ENCODE measurements around the gene PRTN3.

PRTN3 gene

GRCh38 chr19:810077-810855 lies 30.5 kb upstream of the PRTN3 start:
- TF ChIP-seq POLR2A (IDR thresholded peaks at IDR 0.05; ENCODE audit: low read depth, low read length) (no peak), POLR2AphosphoS5 (IDR thresholded peaks at IDR 0.05; ENCODE audit: low read depth, low read length) (peak; percentile 44; the same call in 1 of the 2 replicates), POU2F2 (IDR thresholded peaks at IDR 0.05; ENCODE audit: low read depth, low read length) (no peak), SPI1 (IDR thresholded peaks at IDR 0.05; ENCODE audit: low read depth, low read length) (no peak)

DNA sequence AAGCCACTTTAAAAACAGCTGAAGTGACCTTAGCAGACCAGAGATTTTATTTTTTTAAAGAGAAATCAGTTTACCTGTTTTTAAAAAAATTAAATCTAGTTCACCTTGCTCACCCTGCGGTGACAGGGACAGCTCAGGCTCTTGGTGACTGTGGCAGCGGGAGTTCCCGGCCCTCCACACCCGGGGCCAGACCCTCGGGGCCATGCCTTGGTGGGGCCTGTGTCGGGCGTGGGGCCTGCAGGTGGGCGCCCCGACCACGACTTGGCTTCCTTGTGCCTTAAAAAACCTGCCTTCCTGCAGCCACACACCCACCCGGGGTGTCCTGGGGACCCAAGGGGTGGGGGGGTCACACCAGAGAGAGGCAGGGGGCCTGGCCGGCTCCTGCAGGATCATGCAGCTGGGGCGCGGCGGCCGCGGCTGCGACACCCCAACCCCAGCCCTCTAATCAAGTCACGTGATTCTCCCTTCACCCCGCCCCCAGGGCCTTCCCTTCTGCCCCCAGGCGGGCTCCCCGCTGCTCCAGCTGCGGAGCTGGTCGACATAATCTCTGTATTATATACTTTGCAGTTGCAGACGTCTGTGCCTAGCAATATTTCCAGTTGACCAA lies 29.8 kb upstream of the PRTN3 start:
- FAIRE-seq, result no peak
- TF ChIP-seq POLR2AphosphoS5 (IDR thresholded peaks at IDR 0.05; ENCODE audit: low read depth, low read length), result peak; percentile 45; the same call in 1 of the 2 replicates
- TF ChIP-seq PAX5 (IDR thresholded peaks at IDR 0.05; ENCODE audit: insufficient read depth, low read length, severe bottlenecking), result no peak
- TF ChIP-seq POLR2A (IDR thresholded peaks at IDR 0.05; ENCODE audit: low read depth, low read length), result 0 out of 2 replicates have a peak, but pooled peaks have one; percentile 10
- no peak for TF ChIP-seq POU2F2 (IDR thresholded peaks at IDR 0.05; ENCODE audit: low read depth, low read length)
- peak; percentile 25 for DNase-seq (ENCODE audit: insufficient read length, low spot score)

More at GRCh38 chr19:810077-810855, 30.5 kb upstream of the PRTN3 start:
- DNase-seq (ENCODE audit: insufficient read length, low spot score), result no peak
- FAIRE-seq, result no peak

DNA sequence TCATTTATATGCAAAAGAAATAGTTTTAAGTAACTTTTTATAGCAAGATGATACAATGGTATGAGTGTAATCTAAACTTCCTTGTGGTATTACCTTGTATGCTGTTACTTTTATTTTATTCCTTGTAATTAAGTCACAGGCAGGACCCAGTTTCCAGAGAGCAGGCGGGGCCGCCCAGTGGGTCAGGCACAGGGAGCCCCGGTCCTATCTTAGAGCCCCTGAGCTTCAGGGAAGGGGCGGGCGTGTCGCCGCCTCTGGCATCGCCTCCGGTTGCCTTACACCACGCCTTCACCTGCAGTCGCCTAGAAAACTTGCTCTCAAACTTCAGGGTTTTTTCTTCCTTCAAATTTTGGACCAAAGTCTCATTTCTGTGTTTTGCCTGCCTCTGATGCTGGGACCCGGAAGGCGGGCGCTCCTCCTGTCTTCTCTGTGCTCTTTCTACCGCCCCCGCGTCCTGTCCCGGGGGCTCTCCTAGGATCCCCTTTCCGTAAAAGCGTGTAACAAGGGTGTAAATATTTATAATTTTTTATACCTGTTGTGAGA lies 29.2 kb upstream of the PRTN3 start:
- no peak for FAIRE-seq
- TF ChIP-seq POLR2AphosphoS5 (IDR thresholded peaks at IDR 0.05; ENCODE audit: low read depth, low read length) (no peak), SPI1 (IDR thresholded peaks at IDR 0.05; ENCODE audit: low read depth, low read length) (no peak), PAX5 (IDR thresholded peaks at IDR 0.05; ENCODE audit: insufficient read depth, low read length, severe bottlenecking) (no peak), POLR2A (IDR thresholded peaks at IDR 0.05; ENCODE audit: low read depth, low read length) (no peak), POU2F2 (IDR thresholded peaks at IDR 0.05; ENCODE audit: low read depth, low read length) (no peak), TAF1 (IDR thresholded peaks at IDR 0.05; ENCODE audit: low read depth, low read length) (no peak)
- DNase-seq (ENCODE audit: insufficient read length, low spot score), result peak; percentile 25

DNA sequence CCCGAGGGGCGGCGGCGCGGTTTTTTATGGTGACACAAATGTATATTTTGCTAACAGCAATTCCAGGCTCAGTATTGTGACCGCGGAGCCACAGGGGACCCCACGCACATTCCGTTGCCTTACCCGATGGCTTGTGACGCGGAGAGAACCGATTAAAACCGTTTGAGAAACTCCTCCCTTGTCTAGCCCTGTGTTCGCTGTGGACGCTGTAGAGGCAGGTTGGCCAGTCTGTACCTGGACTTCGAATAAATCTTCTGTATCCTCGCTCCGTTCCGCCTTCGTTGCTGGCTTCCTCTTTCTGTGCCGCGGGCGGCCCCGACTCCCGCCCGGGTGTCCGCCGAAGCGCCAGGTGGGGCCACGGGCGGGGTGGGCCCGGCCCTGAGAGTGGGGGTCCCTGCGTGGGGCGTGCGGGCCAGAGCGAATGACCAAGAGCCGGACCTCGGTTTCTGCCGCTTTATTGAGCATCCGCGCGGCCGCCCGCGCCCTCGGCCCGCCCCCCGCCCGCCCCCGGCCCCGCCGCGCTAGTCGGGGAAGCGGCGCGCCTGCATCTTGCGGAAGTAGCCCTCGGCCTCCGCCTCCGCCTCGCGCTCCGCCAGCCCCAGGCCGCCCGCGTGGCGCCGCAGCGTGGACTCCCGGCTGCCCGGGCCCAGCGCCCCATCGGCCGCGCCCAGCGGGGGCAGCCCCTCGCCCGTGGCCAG lies 28.6 kb upstream of the PRTN3 start:
- TF ChIP-seq SPI1 (IDR thresholded peaks at IDR 0.05; ENCODE audit: low read depth, low read length) (0 out of 2 replicates have a peak, but pooled peaks have one; percentile 6), TAF1 (IDR thresholded peaks at IDR 0.05; ENCODE audit: low read depth, low read length) (no peak), POU2F2 (IDR thresholded peaks at IDR 0.05; ENCODE audit: low read depth, low read length) (no peak), POLR2A (IDR thresholded peaks at IDR 0.05; ENCODE audit: low read depth, low read length) (peak; percentile 40; the same call in 1 of the 2 replicates)
- DNase-seq (ENCODE audit: insufficient read length, low spot score), result peak; percentile 31
- FAIRE-seq, result no peak

GRCh38 chr19:812747-813218 lies 28.0 kb upstream of the PRTN3 start:
- FAIRE-seq, result no peak
- peak; percentile 19 for DNase-seq (ENCODE audit: insufficient read length, low spot score)
- TF ChIP-seq POU2F2 (IDR thresholded peaks at IDR 0.05; ENCODE audit: low read depth, low read length) (no peak; the same call in none of the 2 replicates), POLR2A (IDR thresholded peaks at IDR 0.05; ENCODE audit: low read depth, low read length) (peak; percentile 30; the same call in 1 of the 2 replicates), TAF1 (IDR thresholded peaks at IDR 0.05; ENCODE audit: low read depth, low read length) (no peak)

DNA sequence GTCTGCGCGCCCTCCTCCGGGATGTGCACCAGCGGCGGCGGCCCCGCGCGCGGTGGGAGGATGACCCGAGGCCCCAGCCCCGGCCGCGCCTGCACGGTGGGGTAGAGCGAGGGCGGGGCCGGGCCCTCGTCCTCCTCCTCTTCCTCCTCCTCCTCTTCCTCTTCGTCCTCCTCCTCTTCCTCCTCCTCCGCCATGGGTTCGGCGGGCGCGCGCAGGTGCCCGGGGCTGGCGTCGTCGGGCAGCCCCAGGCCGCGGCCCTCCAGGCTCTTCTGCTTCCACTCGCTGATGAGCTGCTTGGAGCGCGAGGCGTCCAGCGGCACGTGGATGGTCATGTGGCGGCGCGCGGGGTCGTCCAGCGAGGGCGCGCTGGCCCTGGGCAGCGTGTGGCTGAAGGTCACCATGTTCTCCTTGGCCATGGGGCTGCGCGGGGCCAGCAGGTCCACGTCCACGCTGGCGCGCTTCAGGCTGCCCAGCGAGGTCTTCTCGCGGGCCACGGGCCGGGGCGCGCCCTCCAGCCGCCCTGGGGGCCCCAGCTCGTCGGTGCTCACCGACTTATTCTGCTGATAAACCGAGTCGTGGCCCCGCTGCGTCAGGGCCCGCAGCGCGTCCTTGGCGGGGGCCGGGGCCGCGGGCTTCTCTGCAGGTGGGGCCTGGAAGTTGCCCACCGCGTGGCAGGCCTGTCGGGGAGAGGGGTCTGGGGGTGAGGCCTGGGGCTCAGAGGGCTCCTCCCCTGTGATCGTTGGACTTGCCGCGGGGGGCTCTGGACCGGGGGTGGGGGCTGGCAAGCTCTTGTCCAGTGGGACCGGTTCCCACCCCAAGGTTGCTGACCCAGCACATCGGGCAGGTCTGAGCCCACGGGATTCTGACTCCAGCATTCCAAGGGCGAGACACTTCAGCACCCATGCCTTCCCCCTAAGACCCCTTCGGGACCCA lies 27.3 kb upstream of the PRTN3 start:
- FAIRE-seq (no peak), DNase-seq (ENCODE audit: insufficient read length, low spot score) (peak; percentile 32)
- TF ChIP-seq POLR2AphosphoS5 (IDR thresholded peaks at IDR 0.05; ENCODE audit: low read depth, low read length) (no peak; the same call in none of the 2 replicates), SPI1 (IDR thresholded peaks at IDR 0.05; ENCODE audit: low read depth, low read length) (no peak), POLR2A (IDR thresholded peaks at IDR 0.05; ENCODE audit: low read depth, low read length) (no peak; the same call in 1 of the 2 replicates), TAF1 (IDR thresholded peaks at IDR 0.05; ENCODE audit: low read depth, low read length) (no peak), POU2F2 (IDR thresholded peaks at IDR 0.05; ENCODE audit: low read depth, low read length) (no peak), PAX5 (IDR thresholded peaks at IDR 0.05; ENCODE audit: insufficient read depth, low read length, severe bottlenecking) (no peak)

DNA sequence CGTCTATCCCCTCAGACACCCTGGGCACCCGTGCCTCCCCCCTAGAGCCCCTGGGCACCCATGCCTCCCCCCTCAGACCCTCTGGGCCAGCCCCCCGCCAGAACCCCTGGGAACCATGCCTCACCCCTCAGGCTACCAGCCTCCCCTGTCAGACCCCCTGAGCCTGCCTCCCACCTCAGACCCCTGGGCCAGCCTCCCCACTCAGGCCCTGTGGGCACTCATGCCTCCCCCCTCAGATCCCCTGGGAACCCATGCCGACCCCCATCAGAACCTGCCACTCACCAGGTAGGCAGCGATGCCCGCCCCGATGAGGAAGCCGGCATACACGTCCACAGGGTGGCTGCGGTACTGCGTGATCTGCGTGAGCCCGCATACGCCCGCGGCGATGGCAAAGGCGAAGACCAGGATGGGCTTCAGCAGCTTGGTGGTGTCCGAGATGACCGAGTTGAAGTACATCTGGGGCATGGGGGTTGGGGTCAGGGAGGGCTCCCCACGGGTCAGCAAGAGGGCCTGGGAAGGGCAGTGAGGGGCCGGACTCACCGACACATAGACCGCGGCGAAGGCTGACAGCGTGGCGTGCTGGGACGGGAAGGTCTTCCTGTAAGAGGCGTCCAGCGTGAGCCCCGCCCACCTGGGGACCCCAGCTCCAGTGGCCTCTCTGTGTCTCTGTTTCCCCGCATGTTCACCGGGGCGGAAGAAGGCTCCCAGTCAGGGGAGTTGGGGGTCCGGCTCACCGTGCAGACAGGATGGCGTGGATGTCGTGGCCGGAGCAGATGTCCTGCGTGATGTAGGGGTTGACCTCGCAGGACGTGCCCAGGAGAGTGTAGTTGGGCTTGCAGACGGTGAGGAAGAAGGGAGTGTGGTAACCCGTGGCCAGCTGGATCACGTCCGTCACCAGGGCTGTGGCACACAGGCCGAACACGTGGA lies 26.4 kb upstream of the PRTN3 start:
- peak; percentile 47 for DNase-seq (ENCODE audit: insufficient read length, low spot score)
- TF ChIP-seq TAF1 (IDR thresholded peaks at IDR 0.05; ENCODE audit: low read depth, low read length) (peak; percentile 37; the same call in 1 of the 2 replicates), POLR2A (IDR thresholded peaks at IDR 0.05; ENCODE audit: low read depth, low read length) (peak; percentile 52; the same call in 1 of the 2 replicates), POLR2AphosphoS5 (IDR thresholded peaks at IDR 0.05; ENCODE audit: low read depth, low read length) (peak; percentile 95), SPI1 (IDR thresholded peaks at IDR 0.05; ENCODE audit: low read depth, low read length) (no peak), POU2F2 (IDR thresholded peaks at IDR 0.05; ENCODE audit: low read depth, low read length) (0 out of 2 replicates have a peak, but pooled peaks have one; percentile 8)
- FAIRE-seq, result no peak

Data from GM12891 (cell line).